ENCODE measurements around the gene CEP83.
A peak's percentile ranks its signal among the peaks of the same experiment; 100 is the strongest.

The CEP83 gene

DNA sequence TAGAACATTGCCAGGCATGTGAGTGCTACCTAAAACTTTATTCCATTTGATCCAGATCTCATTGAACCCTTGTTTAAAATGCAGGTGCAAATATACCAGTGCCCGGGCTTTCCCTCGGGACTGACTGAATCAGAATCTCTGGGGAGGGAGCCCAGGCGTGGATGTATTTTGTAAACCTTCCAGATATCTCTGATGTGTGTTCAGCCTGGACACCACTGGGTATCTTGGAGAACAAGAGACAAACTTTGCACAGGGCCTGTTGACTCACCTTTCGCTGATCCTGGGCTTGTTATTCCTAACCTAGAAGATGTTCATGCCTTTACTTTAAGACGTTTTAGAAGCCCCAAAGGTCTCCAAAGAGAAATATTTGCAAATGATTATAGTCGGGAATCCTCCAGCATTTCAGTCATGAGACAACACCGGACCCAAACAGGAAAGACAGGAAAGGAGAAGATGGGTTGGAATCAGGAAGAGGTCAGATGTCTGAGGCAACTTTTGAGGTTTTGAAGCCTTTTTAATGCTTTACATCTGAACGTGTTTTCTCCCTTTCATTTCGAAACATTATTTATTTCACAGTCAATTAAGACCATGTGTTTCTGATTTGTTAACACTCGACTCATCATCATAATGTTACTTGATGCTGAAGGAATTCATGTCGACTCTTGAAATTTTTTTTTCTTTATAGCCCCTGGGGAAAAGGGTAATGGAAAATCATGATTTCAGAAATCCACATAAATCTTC, 192.7 kb downstream of the CEP83 start:
- H3K4me1 Mint-ChIP-seq = peaks cover 54% of the 10 kb centered on the region
- H3K27me3 Mint-ChIP-seq = no peaks in the 10 kb centered on the region
- H3K9me3 Mint-ChIP-seq = no peaks in the 10 kb centered on the region
- H3K27ac Mint-ChIP-seq (ENCODE audit: low read depth) = peak overlapping the region; percentile 8
- DNase-seq (ENCODE audit: low spot score in 2 of 2) = no peak
- peaks cover 29% of the 10 kb centered on the region for H3K36me3 Mint-ChIP-seq (ENCODE audit: insufficient read depth)
- no peak overlapping the region for H3K4me3 Mint-ChIP-seq
- ATAC-seq (replicated peaks; ENCODE audit: extremely low read depth, poor library complexity, severe bottlenecking) = no peak

GRCh38 chr12:94265966-94266745, 193.5 kb downstream of the CEP83 start:
- H3K4me1 Mint-ChIP-seq = peaks cover 49% of the 10 kb centered on the region
- H3K9me3 Mint-ChIP-seq = no peaks in the 10 kb centered on the region
- H3K27me3 Mint-ChIP-seq = no peaks in the 10 kb centered on the region
- DNase-seq (ENCODE audit: low spot score in 2 of 2) (no peak), ATAC-seq (replicated peaks; ENCODE audit: extremely low read depth, poor library complexity, severe bottlenecking) (no peak)
- no peak overlapping the region for H3K4me3 Mint-ChIP-seq
- peaks cover 29% of the 10 kb centered on the region for H3K36me3 Mint-ChIP-seq (ENCODE audit: insufficient read depth)
- no peak overlapping the region for H3K27ac Mint-ChIP-seq (ENCODE audit: low read depth)

- H3K36me3 Mint-ChIP-seq (ENCODE audit: insufficient read depth) = peaks cover 30% of the 10 kb centered on the region
- no peak overlapping the region for H3K4me3 Mint-ChIP-seq
- H3K9me3 Mint-ChIP-seq = no peaks in the 10 kb centered on the region
Measured at GRCh38 chr12:94265539-94265938, 194.1 kb downstream of the CEP83 start.

DNA sequence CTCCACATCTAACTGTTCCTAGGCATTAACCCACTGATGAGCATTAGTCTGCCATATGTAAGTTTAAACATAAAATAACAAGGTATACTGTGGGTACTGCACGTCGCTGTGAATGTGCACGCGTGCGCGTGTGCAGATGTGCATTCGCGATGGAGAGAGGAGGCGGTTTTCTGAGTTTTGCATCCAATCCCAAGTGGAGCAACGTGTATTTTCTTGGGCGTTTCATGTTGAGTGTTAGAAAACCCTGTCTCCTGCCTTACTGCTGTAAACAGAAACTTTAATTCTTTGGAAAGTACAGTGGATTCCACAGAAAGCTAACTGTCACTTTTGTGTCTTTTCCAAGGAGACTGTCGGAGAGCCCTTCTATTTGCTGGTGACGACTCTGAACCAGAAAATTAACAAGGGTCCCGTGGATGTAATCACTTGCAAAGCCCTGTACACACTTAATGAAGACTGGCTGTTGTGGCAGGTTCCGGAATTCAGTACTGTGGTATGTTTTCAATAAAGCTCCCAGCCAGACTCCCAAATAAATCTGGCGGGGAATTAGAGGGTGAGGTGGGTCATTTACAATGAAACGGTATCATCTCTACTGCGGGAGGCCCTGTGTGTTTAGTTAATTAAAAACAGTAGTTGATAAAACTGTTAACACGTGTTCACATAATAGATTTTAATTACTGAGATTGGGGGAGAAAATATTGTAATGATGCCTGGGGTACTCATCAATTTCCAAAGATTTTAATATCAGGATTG, 194.8 kb downstream of the CEP83 start:
- no peaks in the 10 kb centered on the region for H3K9me3 Mint-ChIP-seq
- ATAC-seq (replicated peaks; ENCODE audit: extremely low read depth, poor library complexity, severe bottlenecking) (no peak), DNase-seq (ENCODE audit: low spot score in 2 of 2) (no peak)
- H3K36me3 Mint-ChIP-seq (ENCODE audit: insufficient read depth) = peaks cover 32% of the 10 kb centered on the region
- H3K4me3 Mint-ChIP-seq = no peak overlapping the region
- H3K27me3 Mint-ChIP-seq = no peaks in the 10 kb centered on the region
- peaks cover 48% of the 10 kb centered on the region for H3K4me1 Mint-ChIP-seq
- no peak overlapping the region for H3K27ac Mint-ChIP-seq (ENCODE audit: low read depth)

More at GRCh38 chr12:94265539-94265938, 194.1 kb downstream of the CEP83 start:
- no peak for ATAC-seq (replicated peaks; ENCODE audit: extremely low read depth, poor library complexity, severe bottlenecking)
- Mint-ChIP-seq H3K27me3 (no peaks in the 10 kb centered on the region), H3K4me1 (peaks cover 48% of the 10 kb centered on the region), H3K27ac (ENCODE audit: low read depth) (no peak overlapping the region)
- DNase-seq (ENCODE audit: low spot score in 2 of 2) = no peak

DNA sequence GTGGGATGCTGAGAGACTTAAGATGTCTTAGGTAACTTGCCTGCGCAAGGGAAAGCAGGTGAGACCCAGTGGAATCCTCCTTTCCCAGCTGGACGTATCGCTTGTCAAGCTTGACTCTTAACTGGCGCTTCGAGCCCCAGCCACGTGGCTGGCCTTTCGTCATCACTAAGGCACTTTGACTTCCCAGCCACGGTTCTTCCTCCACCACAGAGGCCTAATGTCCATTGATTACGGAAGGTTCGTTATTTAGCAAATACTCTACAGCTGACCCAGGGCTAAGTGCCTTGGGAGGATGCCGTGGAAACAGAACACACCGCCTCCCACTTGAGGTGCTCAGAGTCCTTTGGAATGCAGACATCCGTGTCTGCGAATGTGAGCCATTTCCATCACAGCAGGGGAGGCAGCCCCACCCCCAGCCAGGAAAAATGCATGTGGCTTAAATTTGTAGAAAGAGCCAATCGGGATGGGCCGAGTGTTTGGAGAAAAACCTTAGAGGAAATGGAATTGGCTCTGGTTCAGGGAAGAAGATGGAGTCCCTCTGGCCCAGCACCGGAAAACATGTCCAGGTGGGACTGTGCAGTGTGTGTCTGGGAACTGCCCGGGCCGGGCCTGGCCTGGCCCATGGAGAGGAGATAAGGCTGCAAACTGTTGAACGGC, 195.6 kb downstream of the CEP83 start:
- no peaks in the 10 kb centered on the region for H3K9me3 Mint-ChIP-seq
- no peak for DNase-seq (ENCODE audit: low spot score in 2 of 2)
- peak overlapping the region; percentile 98 for H3K27ac Mint-ChIP-seq (ENCODE audit: low read depth)
- no peaks in the 10 kb centered on the region for H3K27me3 Mint-ChIP-seq
- H3K4me3 Mint-ChIP-seq = peak overlapping the region; percentile 90
- H3K36me3 Mint-ChIP-seq (ENCODE audit: insufficient read depth) = peaks cover 32% of the 10 kb centered on the region
- peaks cover 42% of the 10 kb centered on the region for H3K4me1 Mint-ChIP-seq
- no peak for ATAC-seq (replicated peaks; ENCODE audit: extremely low read depth, poor library complexity, severe bottlenecking)

- Mint-ChIP-seq H3K4me3 (peak overlapping the region; percentile 90), H3K27ac (ENCODE audit: low read depth) (peak overlapping the region; percentile 98), H3K4me1 (peaks cover 42% of the 10 kb centered on the region), H3K36me3 (ENCODE audit: insufficient read depth) (peaks cover 30% of the 10 kb centered on the region), H3K9me3 (no peaks in the 10 kb centered on the region), H3K27me3 (no peaks in the 10 kb centered on the region)
- DNase-seq (ENCODE audit: low spot score in 2 of 2) (peak; percentile 22 to 54), ATAC-seq (replicated peaks; ENCODE audit: extremely low read depth, poor library complexity, severe bottlenecking) (peak; percentile 59)
Measured at GRCh38 chr12:94263011-94263811, 196.5 kb downstream of the CEP83 start.

GRCh38 chr12:94262228-94263010, 197.2 kb downstream of the CEP83 start:
- no peaks in the 10 kb centered on the region for H3K27me3 Mint-ChIP-seq
- DNase-seq (ENCODE audit: low spot score in 2 of 2) (peak; percentile 52 to 68), ATAC-seq (replicated peaks; ENCODE audit: extremely low read depth, poor library complexity, severe bottlenecking) (peak; percentile 91)
- H3K27ac Mint-ChIP-seq (ENCODE audit: low read depth) = peak overlapping the region; percentile 98
- no peaks in the 10 kb centered on the region for H3K9me3 Mint-ChIP-seq
- peak overlapping the region; percentile 90 for H3K4me3 Mint-ChIP-seq
- peaks cover 37% of the 10 kb centered on the region for H3K4me1 Mint-ChIP-seq
- peaks cover 28% of the 10 kb centered on the region for H3K36me3 Mint-ChIP-seq (ENCODE audit: insufficient read depth)

DNA sequence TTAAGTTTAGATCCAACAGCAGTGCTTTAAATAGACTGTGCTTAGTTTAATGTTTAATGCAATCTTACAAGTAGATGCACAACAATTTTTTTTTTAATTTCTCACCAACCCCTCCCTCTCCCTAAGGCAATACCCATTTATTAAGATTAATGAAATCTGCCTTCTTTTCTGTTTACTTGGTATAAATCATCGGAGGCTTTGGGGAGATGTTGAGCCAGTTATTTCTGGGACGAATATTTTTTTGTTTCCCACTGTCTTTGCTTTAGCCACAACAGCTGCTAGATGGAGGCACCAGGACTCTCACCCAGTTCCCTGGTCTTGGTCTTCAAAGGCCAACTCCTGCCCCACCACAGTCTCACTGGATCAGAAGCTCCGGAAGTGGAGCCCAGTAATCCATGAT, 197.9 kb downstream of the CEP83 start:
- no peaks in the 10 kb centered on the region for H3K9me3 Mint-ChIP-seq
- peak overlapping the region; percentile 90 for H3K4me3 Mint-ChIP-seq

DNA sequence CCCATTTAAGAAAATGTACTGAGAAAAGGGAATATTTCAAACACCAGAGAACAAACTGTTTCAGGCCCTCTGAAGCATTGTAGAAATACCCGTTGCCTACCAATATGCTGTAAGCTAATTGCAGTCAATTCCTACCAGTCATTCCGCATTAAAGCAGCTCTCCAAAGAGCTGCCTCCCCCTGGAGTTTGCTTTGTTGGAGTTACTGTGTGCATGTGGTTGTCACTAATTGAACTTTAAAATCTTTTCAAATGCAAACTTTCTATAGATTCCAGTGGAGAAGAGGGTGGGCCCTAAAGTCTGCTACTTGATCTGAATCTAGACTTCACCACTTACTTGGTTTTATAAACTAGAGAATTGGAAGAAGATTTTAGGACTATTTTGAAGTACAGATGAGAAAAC, 198.5 kb downstream of the CEP83 start:
- ATAC-seq (replicated peaks; ENCODE audit: extremely low read depth, poor library complexity, severe bottlenecking) = no peak
- H3K27me3 Mint-ChIP-seq = no peaks in the 10 kb centered on the region
- peaks cover 29% of the 10 kb centered on the region for H3K4me1 Mint-ChIP-seq
- DNase-seq (ENCODE audit: low spot score in 2 of 2) = no peak
- peaks cover 27% of the 10 kb centered on the region for H3K36me3 Mint-ChIP-seq (ENCODE audit: insufficient read depth)
- H3K9me3 Mint-ChIP-seq = no peaks in the 10 kb centered on the region
- no peak overlapping the region for H3K27ac Mint-ChIP-seq (ENCODE audit: low read depth)
- H3K4me3 Mint-ChIP-seq = no peak overlapping the region

More for the DNA sequence above, 197.9 kb downstream of the CEP83 start:
- H3K27ac Mint-ChIP-seq (ENCODE audit: low read depth) = peak overlapping the region; percentile 98
- ATAC-seq (replicated peaks; ENCODE audit: extremely low read depth, poor library complexity, severe bottlenecking) (no peak), DNase-seq (ENCODE audit: low spot score in 2 of 2) (no peak)
- H3K27me3 Mint-ChIP-seq = no peaks in the 10 kb centered on the region
- peaks cover 31% of the 10 kb centered on the region for H3K4me1 Mint-ChIP-seq
- peaks cover 25% of the 10 kb centered on the region for H3K36me3 Mint-ChIP-seq (ENCODE audit: insufficient read depth)

- peaks cover 25% of the 10 kb centered on the region for H3K36me3 Mint-ChIP-seq (ENCODE audit: insufficient read depth)
Measured at GRCh38 chr12:94260717-94261116, 198.9 kb downstream of the CEP83 start.

GRCh38 chr12:94260017-94260416, 199.7 kb downstream of the CEP83 start:
- ATAC-seq (replicated peaks; ENCODE audit: extremely low read depth, poor library complexity, severe bottlenecking) (no peak), DNase-seq (ENCODE audit: low spot score in 2 of 2) (no peak)
- Mint-ChIP-seq H3K27me3 (no peaks in the 10 kb centered on the region), H3K36me3 (ENCODE audit: insufficient read depth) (peaks cover 23% of the 10 kb centered on the region), H3K9me3 (no peaks in the 10 kb centered on the region), H3K4me1 (peaks cover 24% of the 10 kb centered on the region), H3K27ac (ENCODE audit: low read depth) (no peak overlapping the region), H3K4me3 (no peak overlapping the region)

More at GRCh38 chr12:94260717-94261116, 198.9 kb downstream of the CEP83 start:
- Mint-ChIP-seq H3K4me1 (peaks cover 25% of the 10 kb centered on the region), H3K27me3 (no peaks in the 10 kb centered on the region), H3K4me3 (no peak overlapping the region), H3K9me3 (no peaks in the 10 kb centered on the region), H3K27ac (ENCODE audit: low read depth) (no peak overlapping the region)
- ATAC-seq (replicated peaks; ENCODE audit: extremely low read depth, poor library complexity, severe bottlenecking) (no peak), DNase-seq (ENCODE audit: low spot score in 2 of 2) (no peak)
